SJSA1 (cell line): Measurements from ENCODE around the gene MAP3K2. TPM values are rescaled to one million over a fixed set of nuclear protein-coding genes. Genes with fewer than 3 reads are reported as not detected.
A peak's percentile ranks its signal among the peaks of the same experiment; 100 is the strongest.

ENCODE experiments used
- DNase-seq, 2 experiments: peaks; one replicate each; pipeline ENCODE4 v3.0.0-alpha.2; 2015 to 2020; ENCODE audit warnings: low spot score in 2 of 2, low read depth in 1 of 2
- H3K27ac ChIP-seq: fragments of 250-450 bp; sonication (Bioruptor Pico); 2 replicates; pipeline ENCODE4 v1.5.1; 2020; ENCODE audit warnings: mild to moderate bottlenecking, moderate library complexity
- H3K27me3 ChIP-seq: fragments of 250-450 bp; sonication (Bioruptor Pico); replicated peaks from 2 replicates; pipeline ENCODE4 v1.5.1; 2020; ENCODE audit warnings: mild to moderate bottlenecking, moderate library complexity
- H3K36me3 ChIP-seq: fragments of 250-450 bp; sonication (Bioruptor Pico); 2 replicates; pipeline ENCODE4 v1.5.1; 2020; ENCODE audit warnings: mild to moderate bottlenecking
- H3K4me1 ChIP-seq: fragments of 250-450 bp; sonication (Bioruptor Pico); replicated peaks from 2 replicates; pipeline ENCODE4 v1.6.1; 2021; ENCODE audit warnings: mild to moderate bottlenecking
- H3K4me3 ChIP-seq: fragments of 250-450 bp; sonication (Bioruptor Pico); 2 replicates; pipeline ENCODE4 v1.5.1; 2020; ENCODE audit warnings: mild to moderate bottlenecking
- H3K9me3 ChIP-seq: fragments of 250-450 bp; sonication (Bioruptor Pico); replicated peaks from 2 replicates; pipeline ENCODE4 v1.5.1; 2020; ENCODE audit warnings: mild to moderate bottlenecking
- total RNA-seq: library from RNA; depleted of rRNA; stranded (reverse); fragments of >200 nt; shearing (Covaris generic); gene quantifications from 2 replicates; pipeline ENCODE4 v1.2.3, GENCODE V29; 2014

The MAP3K2 gene
- total RNA-seq, 1 experiment from 2014 or later = 41.7 TPM

DNA sequence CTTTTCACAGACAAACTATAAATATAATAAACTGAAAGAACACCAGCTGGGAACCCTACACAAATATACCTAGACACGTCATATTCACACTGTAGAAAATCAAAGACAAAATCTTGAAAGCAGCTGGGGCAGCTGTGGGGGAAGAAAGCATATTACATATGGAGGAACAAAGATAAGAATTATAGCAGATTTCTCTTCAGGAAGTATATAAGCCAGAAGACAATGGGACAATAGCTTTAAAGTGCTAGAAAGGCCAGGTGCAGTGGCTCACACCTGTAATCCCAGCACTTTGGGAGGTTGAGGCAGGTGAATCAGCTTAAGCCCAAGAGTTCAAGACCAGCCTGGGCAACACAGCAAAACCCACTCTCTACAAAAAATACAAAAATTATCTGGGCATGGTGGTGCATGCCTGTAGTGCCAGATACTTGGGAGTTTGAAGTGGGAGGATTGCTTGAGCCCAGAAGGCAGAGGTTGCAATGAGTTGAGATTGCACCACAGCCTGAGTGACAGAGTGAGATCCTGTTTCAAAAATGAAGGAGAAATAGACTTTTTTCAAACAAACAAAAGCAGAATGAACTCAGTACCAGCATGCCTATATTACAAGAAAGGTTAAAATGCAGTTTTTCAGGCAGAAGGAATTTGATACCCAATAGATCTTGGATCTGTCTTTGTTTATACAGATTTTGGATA lies 67.0 kb downstream of the MAP3K2 start:
- DNase-seq = no peak
- no peak overlapping the region for H3K27ac ChIP-seq
- no peaks in the 10 kb centered on the region for H3K27me3 ChIP-seq
- H3K9me3 ChIP-seq = no peaks in the 10 kb centered on the region
- peaks cover 59% of the 10 kb centered on the region for H3K36me3 ChIP-seq
- no peaks in the 10 kb centered on the region; the same call in 1 of the 2 replicates for H3K4me1 ChIP-seq
- no peak overlapping the region for H3K4me3 ChIP-seq

DNA sequence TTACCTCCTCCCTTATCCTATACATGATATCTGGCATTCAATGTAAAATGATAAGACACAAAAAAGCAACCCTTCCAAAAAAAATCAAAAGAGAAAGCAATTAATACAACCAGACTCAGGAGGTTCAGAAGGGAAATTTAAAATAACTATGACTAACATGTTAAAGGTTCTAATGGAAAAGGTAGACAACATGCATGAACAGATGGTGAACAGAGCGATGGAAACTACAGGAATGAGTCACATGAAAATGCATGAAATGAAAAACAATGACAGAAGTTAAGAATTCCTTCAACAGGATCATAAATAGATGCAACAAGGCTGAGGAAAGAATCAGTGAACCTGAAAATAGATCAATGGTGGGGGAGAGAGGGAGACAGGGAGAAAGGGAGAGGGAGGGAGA lies 67.7 kb downstream of the MAP3K2 start:
- H3K4me1 ChIP-seq = no peaks in the 10 kb centered on the region; the same call in 1 of the 2 replicates
- H3K27ac ChIP-seq = no peak overlapping the region
- no peaks in the 10 kb centered on the region for H3K9me3 ChIP-seq
- H3K36me3 ChIP-seq = peaks cover 64% of the 10 kb centered on the region
- no peak for DNase-seq
- no peaks in the 10 kb centered on the region for H3K27me3 ChIP-seq
- H3K4me3 ChIP-seq = no peak overlapping the region

DNA sequence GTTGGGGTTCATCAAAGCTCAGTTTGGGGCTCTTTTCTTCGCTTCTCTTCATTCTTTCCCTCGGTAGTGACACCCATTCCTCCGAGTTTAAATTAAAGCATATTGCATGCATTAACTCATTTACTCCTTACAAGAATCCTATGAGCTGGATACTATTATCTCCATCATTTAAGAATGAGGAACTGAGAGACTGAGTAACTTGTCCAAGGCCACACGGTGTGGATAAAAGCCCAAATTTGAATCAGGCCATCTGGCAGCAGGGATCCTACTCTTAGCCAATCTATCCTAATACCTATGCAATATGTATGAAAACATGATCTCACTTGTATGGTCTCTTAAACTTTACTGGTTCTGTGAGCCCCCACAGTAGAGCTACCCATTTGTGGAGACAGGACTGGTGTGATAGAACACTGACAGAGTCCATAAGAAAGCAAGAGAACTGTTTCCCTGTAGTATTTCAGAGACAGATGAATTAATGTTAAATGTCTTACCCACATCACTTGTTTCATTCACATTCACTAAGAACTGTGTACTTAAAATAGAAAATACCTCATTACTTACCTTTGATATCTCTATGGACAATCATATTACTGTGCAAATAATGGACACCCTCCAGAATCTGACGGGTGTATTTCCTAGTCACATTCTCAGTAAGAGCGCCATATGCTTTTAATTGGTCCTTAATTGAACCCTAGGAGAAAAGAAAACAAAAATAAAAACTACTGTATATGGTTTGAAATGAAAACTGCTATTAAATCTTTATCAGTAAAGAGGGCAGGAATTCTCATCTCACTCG lies 73.4 kb downstream of the MAP3K2 start:
- H3K27ac ChIP-seq = no peak overlapping the region
- no peaks in the 10 kb centered on the region for H3K9me3 ChIP-seq
- H3K36me3 ChIP-seq = peaks cover 46% of the 10 kb centered on the region
- no peaks in the 10 kb centered on the region for H3K27me3 ChIP-seq
- H3K4me3 ChIP-seq = no peak overlapping the region
- no peak for DNase-seq
- no peaks in the 10 kb centered on the region for H3K4me1 ChIP-seq

DNA sequence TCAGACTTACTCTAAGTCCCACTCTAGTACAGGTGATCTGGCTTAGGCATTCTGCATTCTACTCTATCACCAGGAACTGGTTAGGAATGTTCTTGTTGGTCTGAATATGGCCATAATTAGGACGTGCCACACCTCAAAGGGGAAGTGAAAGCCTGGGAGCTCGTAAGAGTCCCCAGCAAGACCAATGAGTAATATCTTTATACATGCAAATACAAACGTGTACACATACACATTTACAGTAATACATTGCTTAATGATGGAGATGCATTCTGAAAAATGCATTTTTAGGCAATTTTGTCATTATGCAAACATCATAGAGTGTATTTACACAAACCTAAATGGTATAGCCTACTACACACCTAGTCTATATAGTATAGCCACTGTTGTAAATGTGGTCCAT lies 74.4 kb downstream of the MAP3K2 start:
- H3K9me3 ChIP-seq = no peaks in the 10 kb centered on the region
- no peak overlapping the region for H3K4me3 ChIP-seq
- DNase-seq = no peak
- no peaks in the 10 kb centered on the region for H3K27me3 ChIP-seq
- H3K36me3 ChIP-seq = peaks cover 46% of the 10 kb centered on the region
- no peaks in the 10 kb centered on the region for H3K4me1 ChIP-seq
- H3K27ac ChIP-seq = no peak overlapping the region

DNA sequence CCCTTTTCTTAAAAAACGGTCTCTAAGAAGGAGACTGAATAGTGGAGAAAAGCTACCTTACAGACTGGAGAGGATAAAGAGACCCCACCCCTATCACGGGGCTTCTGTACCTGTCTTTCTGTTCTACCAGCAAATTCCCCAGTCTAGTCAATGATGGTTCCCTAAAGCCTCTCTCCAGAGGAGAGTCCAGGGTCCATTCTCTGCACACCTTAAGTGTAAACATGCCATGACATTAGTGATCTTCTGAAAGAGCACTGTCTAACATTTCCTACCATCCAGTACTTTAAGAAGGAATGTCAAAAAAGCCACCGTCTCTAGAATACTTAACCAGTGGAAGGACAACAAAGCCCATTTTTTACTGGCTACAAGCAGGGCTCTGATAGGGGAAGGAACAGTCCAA lies 76.8 kb downstream of the MAP3K2 start:
- peaks cover 52% of the 10 kb centered on the region for H3K36me3 ChIP-seq
- H3K27ac ChIP-seq = no peak overlapping the region
- no peaks in the 10 kb centered on the region for H3K4me1 ChIP-seq
- no peak overlapping the region for H3K4me3 ChIP-seq
- DNase-seq = no peak
- no peaks in the 10 kb centered on the region for H3K27me3 ChIP-seq
- no peaks in the 10 kb centered on the region for H3K9me3 ChIP-seq

DNA sequence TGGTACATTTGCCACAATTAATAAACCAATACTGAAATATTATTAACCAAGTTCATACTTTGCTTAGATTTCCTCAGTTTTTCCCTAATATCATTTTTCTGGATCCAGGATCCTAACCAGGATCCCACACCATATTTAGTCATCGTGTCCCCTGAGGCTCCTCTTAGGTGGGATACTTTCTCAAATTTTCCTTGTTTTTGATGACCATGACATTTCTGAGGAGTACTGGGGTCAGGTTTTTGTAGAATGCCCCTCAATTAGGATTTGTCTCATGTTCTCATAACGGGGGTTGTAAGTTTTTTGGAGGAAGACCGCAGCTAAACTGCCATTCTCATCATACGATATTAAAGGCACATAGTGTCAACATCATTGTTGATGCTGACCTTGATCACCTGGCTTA lies 78.3 kb downstream of the MAP3K2 start:
- no peaks in the 10 kb centered on the region for H3K9me3 ChIP-seq
- no peaks in the 10 kb centered on the region for H3K4me1 ChIP-seq
- no peak for DNase-seq
- H3K4me3 ChIP-seq = no peak overlapping the region
- H3K27ac ChIP-seq = no peak overlapping the region
- H3K36me3 ChIP-seq = peaks cover 49% of the 10 kb centered on the region
- no peaks in the 10 kb centered on the region for H3K27me3 ChIP-seq

DNA sequence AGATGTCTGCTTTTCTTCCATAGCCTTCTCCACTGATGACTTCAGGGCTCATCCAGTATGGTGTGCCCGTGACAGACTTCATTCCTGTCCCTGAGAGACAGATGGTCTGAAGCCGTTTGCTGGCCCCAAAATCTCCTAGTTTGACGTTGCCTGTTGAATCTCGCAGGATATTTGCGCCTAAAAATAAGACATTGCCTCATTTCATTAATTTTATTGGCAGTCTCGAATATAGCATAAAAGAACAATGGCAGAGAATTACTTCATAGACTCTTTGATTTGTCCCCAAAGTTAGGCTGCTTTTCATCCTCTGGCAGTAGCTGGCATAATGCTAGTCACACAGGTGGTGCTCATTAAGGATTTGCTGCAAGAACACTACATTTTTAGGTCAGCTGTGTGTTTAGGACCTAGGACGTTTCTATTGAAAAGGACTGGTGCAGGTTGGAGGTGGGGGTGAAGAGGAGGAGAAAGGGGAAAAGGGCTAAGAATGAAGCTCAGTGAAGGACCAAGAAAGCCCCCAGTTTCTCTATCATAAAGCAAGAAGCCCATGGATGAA lies 79.1 kb downstream of the MAP3K2 start:
- Histone ChIP-seq H3K27me3 (no peaks in the 10 kb centered on the region), H3K9me3 (no peaks in the 10 kb centered on the region), H3K27ac (no peak overlapping the region), H3K4me1 (no peaks in the 10 kb centered on the region), H3K36me3 (peaks cover 41% of the 10 kb centered on the region), H3K4me3 (no peak overlapping the region)
- no peak for DNase-seq

DNA sequence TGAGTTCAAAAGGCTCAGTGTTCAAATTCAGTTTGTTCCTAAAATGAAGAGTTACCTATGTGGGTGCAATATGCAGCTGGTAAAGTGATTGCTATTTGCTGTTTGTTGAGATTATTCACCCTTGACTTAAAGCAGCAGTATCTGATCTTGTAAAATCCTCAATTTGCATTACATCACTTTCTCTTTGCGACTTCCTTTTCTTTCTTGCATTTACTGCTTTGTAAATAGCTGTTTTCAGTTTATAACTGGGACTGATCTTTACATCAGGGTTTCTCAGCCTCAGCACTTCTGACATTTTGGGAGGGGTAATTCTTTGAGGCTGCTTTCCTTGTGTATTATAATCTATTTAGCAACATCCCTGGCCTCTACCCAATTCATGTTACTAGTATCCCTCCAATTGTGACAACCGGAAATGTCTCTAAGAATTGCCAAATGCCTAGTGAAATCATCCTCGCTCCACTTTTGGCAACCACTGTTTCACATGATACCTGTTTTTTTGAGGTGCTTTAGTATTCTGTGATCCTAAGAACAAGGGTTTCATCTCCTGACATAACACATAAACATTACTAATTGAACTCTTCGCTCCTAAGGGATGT lies 81.7 kb downstream of the MAP3K2 start:
- Histone ChIP-seq H3K27me3 (no peaks in the 10 kb centered on the region), H3K4me1 (no peaks in the 10 kb centered on the region), H3K36me3 (peaks cover 32% of the 10 kb centered on the region), H3K27ac (no peak overlapping the region), H3K9me3 (no peaks in the 10 kb centered on the region), H3K4me3 (no peak overlapping the region)
- DNase-seq = no peak

DNA sequence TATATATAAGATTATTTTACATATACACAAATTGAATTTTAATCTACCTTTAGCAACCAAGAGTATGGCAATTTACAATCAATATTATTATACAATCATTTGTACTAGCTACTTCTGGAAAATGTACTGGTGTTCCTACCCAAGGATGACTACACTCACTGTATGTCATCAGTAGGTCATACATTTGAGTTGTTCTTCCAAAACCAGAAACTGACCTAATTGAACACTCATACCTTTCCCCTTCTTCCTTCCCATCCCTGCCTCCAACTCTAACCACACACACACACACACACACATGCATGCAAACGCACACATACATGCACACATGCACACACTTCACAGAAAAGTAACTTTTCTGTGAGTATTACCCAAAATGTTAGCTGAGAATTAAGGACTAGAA lies 85.6 kb downstream of the MAP3K2 start:
- peaks cover 17% of the 10 kb centered on the region for H3K36me3 ChIP-seq
- H3K9me3 ChIP-seq = no peaks in the 10 kb centered on the region
- H3K27me3 ChIP-seq = no peaks in the 10 kb centered on the region
- no peak overlapping the region for H3K27ac ChIP-seq
- H3K4me3 ChIP-seq = no peak overlapping the region
- no peak for DNase-seq
- H3K4me1 ChIP-seq = no peaks in the 10 kb centered on the region

DNA sequence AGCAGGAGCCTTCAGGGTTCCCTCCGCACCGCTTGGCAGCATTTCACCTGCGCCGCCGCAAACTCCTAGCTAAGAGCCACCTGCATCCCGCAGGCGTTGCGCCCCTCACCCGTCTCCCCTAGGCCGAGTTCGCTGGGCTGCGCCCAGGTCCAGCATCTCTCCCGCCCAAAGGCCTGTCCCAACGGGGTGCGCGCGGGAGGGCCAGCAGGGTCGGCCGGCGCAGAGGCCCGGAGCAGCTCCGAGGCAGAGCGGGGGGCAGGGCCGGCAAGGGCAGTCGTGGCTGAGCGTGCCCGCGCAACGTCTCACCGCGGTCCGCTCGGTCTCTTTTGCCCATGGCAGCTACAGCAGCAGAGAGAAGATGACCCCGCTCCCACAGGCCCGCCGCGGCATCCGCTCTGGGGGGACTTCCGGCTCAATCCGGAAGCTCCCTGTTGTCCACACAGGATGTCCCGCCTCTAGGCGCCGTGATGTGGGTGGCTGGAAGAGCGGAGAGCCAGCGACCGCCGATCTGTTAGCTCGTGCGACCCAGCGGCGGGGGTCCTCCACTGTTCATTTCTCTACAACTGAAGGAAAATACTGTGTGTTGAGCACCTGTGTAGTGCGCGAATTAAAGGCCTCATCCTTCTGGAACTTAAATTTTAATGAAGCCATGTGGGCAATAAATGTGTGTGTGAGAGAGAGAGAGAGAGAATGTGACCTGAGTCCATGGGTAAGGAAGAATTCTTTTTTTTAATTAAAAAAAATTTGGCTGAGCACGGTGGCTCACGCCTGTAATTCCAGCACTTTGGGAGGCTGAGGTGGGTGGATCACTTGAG lies 93.8 kb downstream of the MAP3K2 start, which contains the start of gene ERCC3:
ERCC3 (minus strand) TSS at position 397 of the 815 bp plus-strand sequence; CDS start at position 334, 63 bp downstream.
- peak; percentile 82 to 89 for DNase-seq
- Histone ChIP-seq H3K9me3 (no peaks in the 10 kb centered on the region), H3K27me3 (no peaks in the 10 kb centered on the region)

DNA sequence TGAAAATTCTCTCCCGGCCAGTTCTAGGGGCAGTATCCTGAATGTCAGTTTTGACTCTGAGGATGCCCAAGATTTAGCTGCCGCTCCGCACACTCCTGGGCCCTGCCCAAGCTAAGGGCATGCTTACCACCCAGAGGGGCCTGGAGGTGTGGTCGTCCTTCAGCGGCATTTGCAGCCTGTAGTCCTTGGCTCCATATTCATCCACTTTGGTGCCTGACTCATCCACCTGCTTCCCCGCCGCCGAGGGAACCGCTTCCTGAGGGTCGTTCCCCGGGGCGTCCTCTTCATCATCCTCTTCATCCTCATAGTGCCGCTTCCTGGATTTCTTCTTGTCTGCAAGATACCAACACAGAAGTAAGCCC lies 94.4 kb downstream of the MAP3K2 start:
- H3K4me1 ChIP-seq = peaks cover 7% of the 10 kb centered on the region; the same call in 1 of the 2 replicates
- peak overlapping the region; percentile 90 for H3K4me3 ChIP-seq
- peaks cover 55% of the 10 kb centered on the region for H3K36me3 ChIP-seq
- H3K27me3 ChIP-seq = no peaks in the 10 kb centered on the region
- DNase-seq = no peak
- H3K27ac ChIP-seq = peak overlapping the region; percentile 48; the same call in 1 of the 2 replicates
- no peaks in the 10 kb centered on the region for H3K9me3 ChIP-seq

More for the DNA sequence above, 93.8 kb downstream of the MAP3K2 start, which contains the start of gene ERCC3:
- peak within 1 kb of the TSS; percentile 90 for H3K4me3 ChIP-seq
- peaks cover 7% of the 10 kb centered on the region; the same call in 1 of the 2 replicates for H3K4me1 ChIP-seq
- peak within 1 kb of the TSS; percentile 48 for H3K27ac ChIP-seq
- H3K36me3 ChIP-seq = peaks cover 49% of the 10 kb centered on the region

DNA sequence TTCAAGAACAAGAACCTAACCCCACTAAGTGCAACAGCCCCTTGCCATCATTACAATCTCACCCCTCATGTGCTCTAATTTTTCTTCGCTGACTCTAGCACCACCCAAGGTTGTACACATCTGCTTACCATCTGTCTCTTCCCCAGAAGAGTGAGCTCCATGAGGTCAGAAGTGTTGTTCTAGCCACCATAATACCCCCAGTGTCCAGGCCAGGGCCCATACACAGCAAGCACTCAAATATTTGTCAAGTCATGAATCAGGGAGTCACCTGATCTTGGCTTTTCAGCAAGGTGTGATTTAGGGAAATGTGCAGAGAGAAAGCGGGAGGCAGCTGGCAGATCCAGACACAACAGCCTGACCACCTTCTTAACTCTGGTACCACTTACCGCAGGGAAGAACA lies 99.5 kb downstream of the MAP3K2 start:
- Histone ChIP-seq H3K9me3 (no peaks in the 10 kb centered on the region), H3K36me3 (peaks cover 100% of the 10 kb centered on the region), H3K4me3 (no peak overlapping the region)

DNA sequence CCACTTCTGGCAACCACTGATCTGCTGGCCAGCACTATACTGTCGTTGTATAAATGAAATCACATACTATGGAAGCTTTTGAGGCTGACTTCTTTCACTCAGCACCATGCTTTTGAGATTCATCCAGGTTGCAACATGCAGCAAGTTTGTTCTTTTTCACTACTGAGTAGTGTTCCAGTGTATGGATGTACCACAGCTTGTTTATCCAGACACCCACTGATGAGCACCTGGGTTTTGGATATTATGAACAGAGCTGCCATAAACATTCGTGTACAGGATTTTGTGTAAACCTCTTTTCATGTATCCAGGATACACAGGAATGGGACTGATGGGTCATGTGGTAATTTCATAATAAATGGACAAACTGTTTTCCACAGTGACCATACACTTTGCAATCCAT lies 104.5 kb downstream of the MAP3K2 start:
- no peak overlapping the region for H3K4me3 ChIP-seq
- DNase-seq = no peak
- H3K9me3 ChIP-seq = no peaks in the 10 kb centered on the region
- no peaks in the 10 kb centered on the region for H3K4me1 ChIP-seq
- no peaks in the 10 kb centered on the region for H3K27me3 ChIP-seq
- H3K36me3 ChIP-seq = peaks cover 97% of the 10 kb centered on the region
- H3K27ac ChIP-seq = no peak overlapping the region

More for the DNA sequence above, 99.5 kb downstream of the MAP3K2 start:
- no peak for DNase-seq
- no peaks in the 10 kb centered on the region for H3K27me3 ChIP-seq
- peaks cover 3% of the 10 kb centered on the region; the same call in 1 of the 2 replicates for H3K4me1 ChIP-seq
- H3K27ac ChIP-seq = no peak overlapping the region
